Prostate gland (tissue), 2 donors: ENCODE data around the gene TMEM235. TPM values are rescaled to one million over a fixed set of nuclear protein-coding genes. Genes with fewer than 3 reads are reported as not detected.

Experiments used
- DNase-seq: peaks from one replicate; pipeline ENCODE4 v3.0.0-alpha.2; 2019; ENCODE audit warnings: low spot score
- H3K27ac ChIP-seq, 2 donors: fragments of 200-600 bp; sonication (generic); 2 replicates each; pipeline ENCODE4 v1.5.1; 2017 to 2019
- H3K27me3 ChIP-seq: fragments of 200-600 bp; sonication (generic); replicated peaks from 2 replicates; pipeline ENCODE4 v1.5.1; 2019; ENCODE audit not compliant: insufficient read depth
- H3K36me3 ChIP-seq, 2 donors: fragments of 200-600 bp; sonication (generic); 1 replicate in 1 of 2; 2 replicates in 1 of 2; pipeline versions ENCODE4 v1.5.1 to v1.8.1; 2017 to 2019
- H3K4me1 ChIP-seq: fragments of 200-600 bp; sonication (generic); replicated peaks from 2 replicates; pipeline ENCODE4 v1.5.1; 2019
- H3K4me3 ChIP-seq, 2 donors: fragments of 200-600 bp; sonication (generic); 2 replicates each; pipeline ENCODE4 v1.5.1; 2017 to 2019
- H3K9me3 ChIP-seq: fragments of 200-600 bp; sonication (generic); 2 replicates; pipeline ENCODE4 v1.5.1; 2017
- CTCF ChIP-seq, 4 experiments: fragments of 200-600 bp in 2 of 4; fragments of 450-650 bp in 2 of 4; sonication (generic) in 2 of 4; IDR thresholded peaks; 1 replicate in 3 of 4; 2 replicates in 1 of 4; pipeline ENCODE4 v1.5.1; 2016 to 2019; ENCODE audit warnings: antibody characterized with exemption in 4 of 4, mild to moderate bottlenecking in 2 of 4, moderate library complexity in 2 of 4
- POLR2A ChIP-seq: fragments of 450-650 bp; IDR thresholded peaks from one replicate; pipeline ENCODE4 v1.6.1; 2016; ENCODE audit warnings: antibody characterized with exemption, mild to moderate bottlenecking
- POLR2AphosphoS5 ChIP-seq: sonication (generic); formaldehyde crosslinking; IDR thresholded peaks from one replicate; pipeline ENCODE4 v1.6.1; 2017; ENCODE audit warnings: antibody characterized with exemption
- WGBS: methylation state at CpG from one replicate; pipeline ENCODE4 v1.1.5; 2018; 5-methylcytosine and 5-hydroxymethylcytosine counted together
- intact Hi-C: fragments of 100-400 bp; cut with DNase I; formaldehyde crosslinking; loops from one replicate; pipeline ENCODE4 v1.14.2; 2022
- total RNA-seq, 2 donors: library from RNA; depleted of rRNA; stranded (reverse); fragments of >200 nt; gene quantifications; one replicate each; pipeline ENCODE4 v1.1.0, GENCODE V29; 2016

Gene TMEM235
- total RNA-seq, 2 donors from 2014 or later = not detected

- WGBS = 94% methylated on average over 16 of the region's 16 CpGs
These were observed 6.2 kb upstream of the TMEM235 start for GRCh38 chr17:78225088-78225865.

GRCh38 chr17:78226055-78226758 is 5.2 kb upstream of the TMEM235 start:
- WGBS = 70% methylated on average over 12 of the region's 12 CpGs
- TF ChIP-seq CTCF (IDR thresholded peaks at IDR 0.05) (no peak), POLR2A (no peak), POLR2AphosphoS5 (no peak)

More at GRCh38 chr17:78225088-78225865, 6.2 kb upstream of the TMEM235 start:
- no peak for TF ChIP-seq POLR2AphosphoS5
- no peak for TF ChIP-seq CTCF (IDR thresholded peaks at IDR 0.05)
- TF ChIP-seq POLR2A = no peak
- H3K4me3 ChIP-seq = no peak overlapping the region
- DNase-seq = no peak
- no peaks in the 10 kb centered on the region for H3K9me3 ChIP-seq
- H3K4me1 ChIP-seq = no peaks in the 10 kb centered on the region
- H3K36me3 ChIP-seq = no peaks in the 10 kb centered on the region
- intact Hi-C loops = no loop called here
- no peak overlapping the region for H3K27ac ChIP-seq
- no peaks in the 10 kb centered on the region for H3K27me3 ChIP-seq

GRCh38 chr17:78226759-78227454 is 4.5 kb upstream of the TMEM235 start:
- DNase-seq = no peak
- no peak overlapping the region for H3K4me3 ChIP-seq
- TF ChIP-seq POLR2AphosphoS5 (no peak), CTCF (IDR thresholded peaks at IDR 0.05) (no peak), POLR2A (no peak)
- no peaks in the 10 kb centered on the region for H3K36me3 ChIP-seq
- no peak overlapping the region for H3K27ac ChIP-seq
- H3K4me1 ChIP-seq = no peaks in the 10 kb centered on the region
- intact Hi-C loops = no loop called here
- WGBS = 66% methylated on average over 17 of the region's 20 CpGs
- no peaks in the 10 kb centered on the region for H3K27me3 ChIP-seq
- no peaks in the 10 kb centered on the region for H3K9me3 ChIP-seq

More at GRCh38 chr17:78226055-78226758, 5.2 kb upstream of the TMEM235 start:
- H3K9me3 ChIP-seq = no peaks in the 10 kb centered on the region
- no peaks in the 10 kb centered on the region for H3K27me3 ChIP-seq
- intact Hi-C loops = no loop called here
- no peaks in the 10 kb centered on the region for H3K36me3 ChIP-seq
- H3K27ac ChIP-seq = no peak overlapping the region
- H3K4me3 ChIP-seq = no peak overlapping the region
- no peak for DNase-seq
- H3K4me1 ChIP-seq = no peaks in the 10 kb centered on the region

GRCh38 chr17:78227455-78227916 is 3.9 kb upstream of the TMEM235 start:
- no peak overlapping the region for H3K27ac ChIP-seq
- H3K27me3 ChIP-seq = no peaks in the 10 kb centered on the region
- H3K9me3 ChIP-seq = no peaks in the 10 kb centered on the region
- TF ChIP-seq CTCF (IDR thresholded peaks at IDR 0.05) = no peak
- TF ChIP-seq POLR2AphosphoS5 = no peak
- no peak for TF ChIP-seq POLR2A
- DNase-seq = no peak
- intact Hi-C loops = no loop called here
- H3K36me3 ChIP-seq = no peaks in the 10 kb centered on the region
- 83% methylated on average over 5 of the region's 10 CpGs for WGBS
- no peaks in the 10 kb centered on the region for H3K4me1 ChIP-seq
- H3K4me3 ChIP-seq = no peak overlapping the region
